ENCODE results near the gene DCTN3.

The DCTN3 gene

DNA sequence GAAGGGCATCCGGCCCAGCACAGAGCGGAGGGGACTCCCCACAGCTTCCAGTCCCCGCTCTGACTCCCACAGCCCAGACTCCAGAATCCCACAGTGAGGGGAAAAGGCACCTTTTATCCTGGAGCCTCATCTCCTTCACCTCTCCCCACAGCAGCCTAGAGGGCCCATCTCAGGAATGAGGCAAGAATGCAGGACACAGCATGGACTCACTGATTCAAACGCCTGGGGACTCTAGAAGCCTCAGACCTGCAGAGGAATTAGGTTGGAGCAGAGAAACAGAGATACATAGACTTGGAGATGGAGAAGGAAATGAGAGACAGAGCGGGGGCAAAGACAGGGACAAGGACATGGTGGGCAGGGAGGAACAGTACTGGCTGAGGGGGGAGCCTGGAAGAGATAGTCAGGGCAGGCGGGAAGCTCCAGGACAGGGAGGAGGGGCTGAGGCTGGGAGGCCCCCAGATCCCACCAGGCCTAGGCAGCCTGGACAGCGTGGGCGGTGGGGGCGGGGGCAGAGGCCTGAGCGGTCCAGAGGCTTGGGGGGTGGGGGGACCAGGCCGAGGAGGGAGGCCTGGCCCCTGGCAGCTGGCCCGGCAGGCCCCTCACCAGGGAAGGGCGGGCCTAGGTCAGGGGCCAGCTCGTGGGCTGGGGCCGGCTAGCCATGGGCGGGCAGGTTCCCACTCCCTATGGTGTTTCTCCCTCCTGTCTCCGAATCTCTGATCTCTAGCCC lies 46.5 kb downstream of the DCTN3 start:
- DNase-seq (ENCODE audit: low read depth) = no peak

DNA sequence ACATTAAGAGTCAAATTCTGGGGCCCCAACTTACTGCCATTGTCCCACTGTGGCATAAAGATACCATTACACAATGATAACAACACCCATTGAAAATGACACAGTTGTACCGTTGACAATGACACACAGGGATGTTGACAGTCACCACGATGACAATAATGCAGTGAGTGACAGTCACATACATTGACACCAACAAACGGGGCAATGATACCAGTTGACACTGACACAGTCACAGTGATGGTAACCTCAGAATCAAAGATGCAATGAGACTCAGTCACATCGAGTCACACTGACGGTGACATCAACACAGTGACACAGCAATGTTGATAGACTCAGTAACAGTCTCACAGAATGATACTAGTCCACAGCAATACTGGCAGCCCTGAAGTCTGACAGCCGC lies 47.7 kb downstream of the DCTN3 start:
- no peak for DNase-seq (ENCODE audit: low read depth)

DNA sequence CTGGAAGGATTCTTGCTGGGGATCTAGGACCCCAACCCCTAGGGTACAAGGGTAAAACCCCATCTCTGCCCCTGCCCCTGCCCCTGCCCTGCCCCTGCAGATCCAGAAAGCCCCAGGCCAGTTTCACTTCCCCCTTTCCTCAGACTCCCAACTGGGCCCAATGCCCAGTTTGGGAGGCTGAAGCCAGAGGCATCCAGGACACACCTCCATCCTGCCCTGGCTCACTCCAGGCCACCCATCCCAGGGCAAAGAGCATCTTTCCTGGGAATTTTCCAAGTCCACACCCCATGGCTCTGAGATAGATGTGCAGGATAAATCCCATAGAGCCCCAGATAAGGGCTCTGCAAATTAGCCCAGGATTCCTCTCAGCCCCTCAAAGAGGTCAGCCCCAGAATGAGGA lies 48.2 kb downstream of the DCTN3 start:
- DNase-seq (ENCODE audit: low read depth) = no peak

DNA sequence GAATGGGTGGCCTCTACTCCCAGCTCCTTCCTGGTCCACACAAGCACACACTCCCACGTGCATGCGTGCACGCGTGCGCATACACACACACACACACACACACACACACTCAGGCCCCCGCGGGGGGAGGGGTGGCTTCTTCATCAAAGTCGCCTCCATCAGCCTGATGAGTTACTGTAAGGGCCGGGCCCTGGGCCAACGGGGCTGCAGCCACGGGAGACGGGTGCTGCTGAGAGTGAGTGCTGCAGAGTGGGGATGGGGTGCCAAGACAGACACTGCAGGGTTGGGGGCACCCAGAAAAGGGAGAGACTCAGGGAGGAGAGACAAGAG lies 48.8 kb downstream of the DCTN3 start:
- DNase-seq (ENCODE audit: low read depth) = no peak

DNA sequence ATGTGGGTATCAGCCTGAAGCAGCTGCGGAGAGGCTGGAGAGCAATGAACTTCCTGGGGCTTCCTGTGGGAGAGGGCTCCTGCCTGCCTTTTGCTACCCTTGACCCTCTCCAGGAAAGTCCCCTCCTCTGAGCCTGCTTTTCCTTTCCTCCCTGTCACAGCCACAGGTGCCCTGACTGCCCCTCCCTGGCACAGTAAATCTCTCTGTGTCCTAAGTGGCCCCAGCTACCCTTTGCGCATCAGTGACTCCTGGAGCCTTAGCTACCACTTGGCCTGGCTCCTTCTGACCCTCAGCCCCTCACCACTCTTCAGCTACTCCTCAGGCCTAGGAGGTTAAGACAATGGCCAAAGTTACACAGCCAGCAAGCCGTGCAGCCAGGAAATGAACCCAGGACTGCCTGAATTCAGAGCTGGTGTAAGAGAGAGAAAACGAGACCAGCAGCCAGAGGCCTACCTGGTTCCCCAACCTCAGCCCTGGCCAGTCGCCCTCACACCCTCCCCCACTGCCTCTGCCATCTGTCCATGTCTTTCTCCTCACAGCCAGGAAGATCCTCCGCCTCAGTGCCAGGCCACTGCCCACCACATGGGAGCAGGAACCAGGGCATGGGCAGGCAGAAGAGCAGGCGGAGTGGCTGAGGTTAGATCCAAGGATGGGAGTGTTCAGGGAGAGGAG lies 49.4 kb downstream of the DCTN3 start:
- no peak for DNase-seq (ENCODE audit: low read depth)

GRCh38 chr9:34570376-34570775 lies 49.9 kb downstream of the DCTN3 start:
- no peak for DNase-seq (ENCODE audit: low read depth)

DNA sequence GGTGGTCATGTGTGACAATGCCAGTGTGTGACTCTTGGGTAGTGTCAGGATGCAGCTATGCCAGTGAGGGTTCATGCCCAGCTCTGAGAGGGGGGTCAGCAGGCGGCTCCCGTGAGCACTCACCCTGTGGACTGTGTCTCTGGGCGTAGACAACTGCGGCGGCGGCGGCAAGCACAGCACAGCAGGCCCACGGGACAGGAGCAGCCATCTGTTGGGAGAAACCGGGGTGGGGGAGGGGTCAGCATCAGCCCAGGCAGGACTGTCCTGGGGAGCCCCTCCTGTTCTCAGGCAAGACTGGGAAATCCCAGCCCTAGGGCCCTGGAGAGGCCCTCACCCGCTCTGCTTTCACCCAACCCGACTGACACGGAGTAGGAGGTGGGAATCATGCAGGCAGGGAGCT lies 51.5 kb downstream of the DCTN3 start:
- DNase-seq (ENCODE audit: low read depth) = no peak

- DNase-seq (ENCODE audit: low read depth) = no peak
These were observed 52.2 kb downstream of the DCTN3 start for GRCh38 chr9:34568133-34568532.

- no peak for DNase-seq (ENCODE audit: low read depth)
These were observed 53.3 kb downstream of the DCTN3 start for GRCh38 chr9:34566972-34567371.

DNA sequence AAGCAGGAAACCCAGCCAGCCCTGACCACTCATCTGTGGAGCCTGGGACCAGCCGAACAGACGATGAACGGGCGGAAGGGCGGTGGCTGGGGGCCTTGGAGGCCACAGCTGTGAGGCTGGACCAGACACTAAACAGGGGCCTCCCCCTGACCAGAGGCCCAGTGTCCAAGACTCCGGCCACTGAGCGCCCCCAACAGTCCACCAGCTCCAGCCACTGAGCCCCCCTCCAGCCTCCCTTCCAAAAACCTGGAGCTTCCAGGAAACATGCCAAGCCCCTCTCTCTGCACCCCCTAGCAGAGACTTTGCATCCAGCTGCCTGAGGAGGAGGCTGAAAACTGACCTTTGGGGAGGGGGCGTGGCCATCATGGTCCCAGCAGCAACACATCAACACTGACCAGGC lies 54.0 kb downstream of the DCTN3 start:
- no peak for DNase-seq (ENCODE audit: low read depth)

GRCh38 chr9:34565856-34566255 lies 54.4 kb downstream of the DCTN3 start:
- no peak for DNase-seq (ENCODE audit: low read depth)

- no peak for DNase-seq (ENCODE audit: low read depth)
These were observed 55.7 kb downstream of the DCTN3 start for GRCh38 chr9:34564617-34565016.
